GM12891 (cell line): ENCODE data around the gene FXYD2.

Experiments
- POLR2A ChIP-seq: IDR thresholded peaks from 2 replicates; pipeline ENCODE4 v1.6.1; 2011; ENCODE audit warnings: low read depth, low read length, control low read depth
- SPI1 ChIP-seq: IDR thresholded peaks from 2 replicates; pipeline ENCODE4 v1.6.1; 2011; ENCODE audit warnings: low read depth, low read length, control low read depth
- TAF1 ChIP-seq: IDR thresholded peaks from 2 replicates; pipeline ENCODE4 v1.6.1; 2011; ENCODE audit warnings: low read depth, low read length, control low read depth

DNA sequence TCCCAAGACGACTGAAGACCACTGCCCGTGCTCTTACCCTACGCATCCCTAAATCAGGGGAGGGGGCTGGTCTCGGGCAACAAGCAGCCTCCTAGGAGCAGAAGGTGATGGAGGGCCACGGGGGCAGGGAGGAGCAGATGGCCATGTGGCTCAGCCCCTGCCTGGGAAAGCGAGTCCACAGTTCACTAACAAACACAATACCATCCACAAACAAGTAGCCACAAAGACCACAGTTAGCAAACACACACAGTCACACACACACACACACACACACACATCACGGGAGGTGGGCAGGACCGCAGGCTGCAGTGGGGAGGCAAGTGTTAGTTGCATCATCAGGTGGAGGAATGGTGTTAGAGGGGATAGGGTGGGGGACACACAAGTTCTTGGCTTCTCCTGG is 13.2 kb upstream of the FXYD2 start:
- TF ChIP-seq TAF1 (no peak), SPI1 (no peak), POLR2A (no peak)
